NB4 (cell line): ENCODE measurements around the gene PLK1.
"Not testable (repeated sequence)": the region's sequence is repeated elsewhere in the genome, so short reads cannot be mapped to it uniquely, and the experiment has no call there.

Source experiments
- DNase-seq: peaks from one replicate; pipeline ENCODE4 v3.0.0; 2010; ENCODE audit warnings: low read depth
- H3K4me3 ChIP-seq: one replicate; pipeline ENCODE4 v1.5.1; 2011; ENCODE audit warnings: mild to moderate bottlenecking, low read depth, low read length, moderate library complexity
- CTCF ChIP-seq: IDR thresholded peaks from one replicate; pipeline ENCODE4 v1.5.1; 2012; ENCODE audit warnings: low read depth, low read length
- MAX ChIP-seq: IDR thresholded peaks from 2 replicates; pipeline ENCODE4 v1.6.1; 2011; ENCODE audit warnings: low read depth, low read length
- MYC ChIP-seq: IDR thresholded peaks from 2 replicates; pipeline ENCODE4 v1.6.1; 2011; ENCODE audit warnings: low read depth, low read length
- POLR2A ChIP-seq: IDR thresholded peaks from 2 replicates; pipeline ENCODE4 v1.6.1; 2011; ENCODE audit warnings: mild to moderate bottlenecking; ENCODE audit not compliant: insufficient read length; ENCODE audit errors: extremely low read depth

PLK1 gene

GRCh38 chr16:23728112-23728477 is 49.4 kb downstream of the PLK1 start:
- DNase-seq: no peak
- no peak overlapping the region for H3K4me3 ChIP-seq
- TF ChIP-seq MAX (no peak), MYC (no peak), CTCF (no peak), POLR2A (no peak)

GRCh38 chr16:23729503-23730424 is 51.1 kb downstream of the PLK1 start:
- TF ChIP-seq CTCF (no peak), MAX (no peak), MYC (no peak), POLR2A (no peak)
- peak; percentile 73 for DNase-seq
- H3K4me3 ChIP-seq: no peak overlapping the region

GRCh38 chr16:23734176-23734893 is 55.6 kb downstream of the PLK1 start:
- no peak for TF ChIP-seq MYC
- TF ChIP-seq MAX: no peak
- no peak for TF ChIP-seq POLR2A
- no peak for TF ChIP-seq CTCF
- DNase-seq: no peak

GRCh38 chr16:23737423-23738028 is 58.8 kb downstream of the PLK1 start:
- DNase-seq, H3K4me3 ChIP-seq: not testable (repeated sequence)

More at GRCh38 chr16:23734176-23734893, 55.6 kb downstream of the PLK1 start:
- H3K4me3 ChIP-seq: no peak overlapping the region

- no peak for DNase-seq
- TF ChIP-seq CTCF (no peak), POLR2A (no peak), MAX (no peak)
Observed at GRCh38 chr16:23739516-23739915, 60.8 kb downstream of the PLK1 start.

More at GRCh38 chr16:23739516-23739915, 60.8 kb downstream of the PLK1 start:
- H3K4me3 ChIP-seq: no peak overlapping the region
